ENCODE results near the gene OXTR.

Gene OXTR

GRCh38 chr3:8767256-8767666 lies 2.2 kb downstream of the OXTR start:
- no peak for DNase-seq

- no peak for DNase-seq
Measured at GRCh38 chr3:8766148-8766547, 3.3 kb downstream of the OXTR start.

- no peak for DNase-seq
Measured at GRCh38 chr3:8765528-8765927, 3.9 kb downstream of the OXTR start.

- no peak for DNase-seq
Measured at GRCh38 chr3:8764528-8764927, 4.9 kb downstream of the OXTR start.

GRCh38 chr3:8762607-8763377 lies 6.6 kb downstream of the OXTR start:
- no peak for DNase-seq

- DNase-seq = no peak
Measured at GRCh38 chr3:8761866-8762265, 7.5 kb downstream of the OXTR start.

- DNase-seq = no peak
Measured at GRCh38 chr3:8760506-8760905, 8.9 kb downstream of the OXTR start.

GRCh38 chr3:8760091-8760490 lies 9.3 kb downstream of the OXTR start:
- DNase-seq = no peak

GRCh38 chr3:8759038-8759707 lies 10.2 kb downstream of the OXTR start:
- DNase-seq = no peak

GRCh38 chr3:8757551-8758518 lies 11.6 kb downstream of the OXTR start:
- DNase-seq = no peak

GRCh38 chr3:8756671-8757070 lies 12.7 kb downstream of the OXTR start:
- no peak for DNase-seq

- no peak for DNase-seq
Measured at GRCh38 chr3:8755564-8756237, 13.7 kb downstream of the OXTR start.

- no peak for DNase-seq
Measured at GRCh38 chr3:8755097-8755496, 14.3 kb downstream of the OXTR start.

- DNase-seq = no peak
Measured at GRCh38 chr3:8752832-8753231, 16.6 kb downstream of the OXTR start.

- DNase-seq = no peak
Measured at GRCh38 chr3:8749316-8749715, 20.1 kb downstream of the OXTR start.

GRCh38 chr3:8746780-8747345 lies 22.6 kb downstream of the OXTR start:
- no peak for DNase-seq

GRCh38 chr3:8745619-8746370 lies 23.6 kb downstream of the OXTR start:
- no peak for DNase-seq

- DNase-seq = no peak
Measured at GRCh38 chr3:8743911-8744310, 25.5 kb downstream of the OXTR start.

GRCh38 chr3:8743021-8743601 lies 26.3 kb downstream of the OXTR start:
- no peak for DNase-seq

- DNase-seq = no peak
Measured at GRCh38 chr3:8741581-8742261, 27.7 kb downstream of the OXTR start.
